Superior temporal gyrus (tissue), 1 donor: ENCODE data around the gene CLDN22.

Experiments
- DNase-seq: peaks from one replicate; pipeline ENCODE4 v3.0.0-alpha.2; 2016; ENCODE audit errors: extremely low spot score

CLDN22 gene

GRCh38 chr4:183320211-183321059 lies at the start of gene CLDN22:
Gene CLDN22 (minus strand): TSS chr4:183320276. CDS start chr4:183320218, 58 bp downstream.
- DNase-seq: no peak

DNA sequence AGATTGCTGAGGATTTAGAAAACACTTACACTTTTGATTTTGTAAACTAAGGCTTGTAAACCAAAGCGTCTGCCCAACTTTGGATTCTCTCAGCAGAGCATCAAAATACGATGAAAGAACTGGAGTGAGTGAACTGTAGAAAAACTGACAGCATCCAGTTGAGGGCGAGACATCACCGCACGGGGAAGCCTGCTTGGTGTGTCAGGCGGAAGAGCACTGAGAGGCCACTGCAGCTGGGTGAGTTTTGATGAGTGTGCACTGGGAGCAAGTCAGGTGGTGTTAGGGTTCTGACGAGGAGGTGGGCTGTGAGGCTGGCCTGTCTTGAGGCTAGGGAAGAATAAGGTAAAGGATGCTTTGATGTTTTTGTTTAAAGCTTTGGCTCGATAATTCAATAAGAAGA lies 49.0 kb upstream of the CLDN22 start:
- DNase-seq: no peak

GRCh38 chr4:183366206-183366835 lies 46.2 kb upstream of the CLDN22 start:
- no peak for DNase-seq

- DNase-seq: no peak
Observed at GRCh38 chr4:183364025-183364424, 43.9 kb upstream of the CLDN22 start.

- no peak for DNase-seq
Observed at GRCh38 chr4:183362916-183363542, 43.0 kb upstream of the CLDN22 start.

DNA sequence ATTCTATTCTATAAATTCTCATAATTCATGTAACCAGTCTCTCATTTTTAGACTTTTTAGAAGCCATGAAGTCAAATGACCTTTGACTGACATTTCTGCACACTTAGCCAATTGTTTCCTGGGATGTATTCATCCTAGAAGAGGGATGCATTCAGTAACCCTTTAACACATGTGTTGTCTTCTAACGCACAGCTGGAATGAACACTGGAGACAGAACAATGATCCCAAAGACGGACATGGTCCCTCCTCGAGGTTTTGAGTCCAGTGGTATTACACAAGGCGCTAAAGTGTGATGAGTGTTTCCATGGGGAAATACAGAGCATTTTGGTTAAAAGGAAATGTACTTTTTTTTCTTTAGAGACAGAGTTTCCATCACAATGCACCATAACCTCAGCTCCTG lies 42.0 kb upstream of the CLDN22 start:
- DNase-seq: no peak

DNA sequence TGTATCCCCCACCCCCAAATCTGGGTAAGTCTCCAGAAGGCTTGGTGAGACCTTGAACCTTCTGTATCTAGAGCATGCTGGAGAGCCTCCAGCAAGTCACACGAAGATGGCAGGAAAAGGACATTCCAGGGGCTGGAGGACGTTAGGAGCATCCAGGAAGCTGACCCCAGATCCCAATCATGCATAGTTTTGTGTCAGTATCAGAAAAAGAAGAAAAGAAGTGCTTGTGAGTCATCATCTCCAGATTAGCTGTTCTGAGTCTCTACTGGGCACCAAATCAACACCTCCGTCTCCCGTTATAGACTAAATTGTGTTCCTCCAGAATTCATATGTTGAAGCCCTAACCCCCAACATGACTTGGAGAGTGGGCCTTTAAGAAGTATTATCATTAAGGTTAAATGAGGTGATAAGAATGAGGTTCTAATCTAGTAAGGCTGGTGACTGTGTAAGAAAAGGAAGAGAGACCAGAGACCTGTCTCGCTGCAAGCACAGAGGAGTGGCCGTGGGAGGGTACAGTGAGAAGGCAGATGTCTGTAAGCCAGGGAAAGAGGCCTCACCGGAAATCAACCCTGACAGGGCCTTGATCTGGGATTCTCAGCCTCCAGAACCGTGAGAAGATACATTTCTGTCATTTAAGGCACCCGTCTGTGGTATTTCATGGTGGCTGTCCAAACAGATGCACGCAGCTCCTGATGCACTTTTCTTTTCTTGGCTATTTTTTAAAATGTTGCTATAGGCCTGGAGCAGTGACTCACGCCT lies 40.3 kb upstream of the CLDN22 start:
- DNase-seq: peak; percentile 25

- DNase-seq: no peak
Observed at GRCh38 chr4:183358215-183358755, 38.2 kb upstream of the CLDN22 start.

- DNase-seq: no peak
Observed at GRCh38 chr4:183356931-183357675, 37.0 kb upstream of the CLDN22 start.

GRCh38 chr4:183356173-183356830 lies 36.2 kb upstream of the CLDN22 start:
- DNase-seq: no peak

DNA sequence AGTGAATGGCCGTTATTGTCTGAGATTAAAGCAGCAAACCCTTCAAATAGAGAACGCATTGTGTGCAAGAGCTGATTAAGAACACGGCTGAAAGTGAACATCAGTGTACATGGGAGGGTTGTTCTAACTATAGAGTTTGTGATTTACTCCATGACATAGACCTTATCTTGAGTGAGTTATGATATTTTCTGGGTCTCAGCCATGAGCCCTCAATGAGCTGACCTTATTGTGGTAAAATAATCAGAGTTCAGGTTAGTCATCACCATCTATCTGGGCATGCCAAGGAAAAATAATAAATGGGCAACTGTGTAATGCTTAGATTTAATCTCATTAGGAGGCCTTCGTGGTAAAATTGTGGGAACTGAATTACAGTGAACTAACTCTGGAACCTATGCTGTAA lies 35.3 kb upstream of the CLDN22 start:
- no peak for DNase-seq

- no peak for DNase-seq
Observed at GRCh38 chr4:183354219-183354618, 34.1 kb upstream of the CLDN22 start.

GRCh38 chr4:183353557-183353956 lies 33.5 kb upstream of the CLDN22 start:
- no peak for DNase-seq

DNA sequence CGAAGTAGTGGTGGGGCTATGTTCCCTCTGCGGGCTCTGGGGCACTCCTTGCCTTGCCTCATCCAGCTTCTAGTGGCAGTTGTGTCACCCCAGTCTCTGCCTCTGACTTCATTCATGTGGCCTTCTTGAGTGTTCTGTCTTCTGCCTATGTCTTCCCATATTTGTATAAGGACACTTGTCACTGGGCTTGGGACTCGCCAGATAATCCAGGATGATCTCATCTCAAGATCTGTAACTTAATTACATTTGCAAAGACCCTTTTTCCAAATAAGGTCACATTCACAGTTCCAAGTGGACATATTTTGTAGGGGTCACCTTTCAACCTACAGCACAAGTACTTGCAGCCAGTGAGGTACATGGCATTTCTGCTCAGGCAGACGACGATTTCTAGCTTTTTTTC lies 32.5 kb upstream of the CLDN22 start:
- no peak for DNase-seq

DNA sequence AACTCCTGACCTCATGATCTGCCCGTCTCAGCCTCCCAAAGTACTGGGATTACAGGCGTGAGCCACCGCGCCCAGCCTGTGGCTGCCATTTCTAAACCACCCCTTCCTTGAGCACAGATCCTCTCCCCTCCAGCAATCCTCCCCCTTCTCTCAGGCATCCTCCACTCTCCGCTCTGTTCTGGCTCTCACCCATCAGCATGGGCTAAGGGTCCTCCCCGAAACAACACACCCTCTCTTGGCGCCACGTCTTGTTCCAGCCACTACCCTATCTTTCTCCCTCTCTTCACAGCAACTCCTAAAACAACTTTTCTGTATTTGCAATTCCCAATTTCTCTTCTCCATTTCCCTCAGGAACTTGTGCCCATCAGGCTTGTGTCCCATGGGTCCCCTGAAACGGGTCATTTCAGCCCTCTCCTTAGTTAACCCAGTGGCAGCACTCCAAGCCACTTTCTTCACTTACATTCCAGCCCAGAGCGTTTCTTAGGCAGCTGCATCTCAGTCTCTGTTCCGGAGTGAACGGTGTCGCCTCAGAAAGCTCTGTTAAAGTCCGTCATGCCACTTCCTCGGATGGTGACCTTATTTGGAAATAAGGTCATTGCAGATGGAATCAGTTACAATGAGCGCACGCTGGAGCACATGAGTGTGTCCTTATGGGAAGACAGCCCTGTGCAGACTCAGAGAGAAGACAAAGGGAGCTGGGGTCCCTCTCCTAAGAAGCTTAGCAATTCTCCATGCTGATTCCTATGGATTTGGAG lies 30.4 kb upstream of the CLDN22 start:
- no peak for DNase-seq

- DNase-seq: no peak
Observed at GRCh38 chr4:183349673-183350072, 29.6 kb upstream of the CLDN22 start.

DNA sequence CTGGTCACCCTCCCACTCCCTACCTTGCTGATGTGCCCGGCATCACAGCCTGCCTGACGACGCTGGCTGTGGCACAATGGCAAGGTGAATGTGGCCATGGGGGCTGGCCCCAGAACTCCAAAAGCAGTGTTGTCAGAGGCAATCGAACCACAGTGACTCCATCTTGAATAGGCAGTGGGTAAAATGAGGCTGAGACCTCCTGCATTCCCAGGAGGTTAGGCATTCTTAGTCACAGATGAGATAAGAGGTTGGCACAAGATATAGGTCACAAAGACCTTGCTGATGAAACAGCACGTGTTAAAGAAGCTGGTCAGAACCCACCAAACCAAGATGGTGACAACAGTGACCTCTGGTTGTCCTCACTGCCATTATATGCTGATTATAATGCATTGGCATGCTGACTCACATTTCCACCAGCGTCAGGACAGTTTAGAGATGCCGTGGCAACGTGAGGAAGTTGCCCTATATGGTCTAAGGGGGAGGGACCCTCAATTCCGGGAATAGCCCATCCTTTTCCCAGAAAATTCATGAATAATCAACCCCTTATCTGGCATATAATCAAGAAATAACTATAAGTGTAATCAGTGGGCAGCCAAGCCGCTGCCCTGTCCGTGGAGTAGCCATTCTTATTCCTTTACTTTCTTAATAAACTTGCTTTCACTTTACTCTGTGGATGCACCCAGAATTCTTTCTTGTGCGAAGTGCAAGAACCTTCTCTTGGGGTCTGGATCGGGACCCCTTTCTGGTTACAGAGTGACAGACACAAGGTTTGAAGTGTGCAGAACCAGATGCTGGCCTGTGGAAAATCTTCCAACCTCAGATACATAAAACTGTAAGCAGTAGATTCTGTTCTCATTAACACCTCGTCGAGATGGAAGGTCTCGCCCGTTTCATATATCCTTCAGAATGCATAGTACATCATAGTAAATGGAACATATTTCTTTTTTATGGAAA lies 28.9 kb upstream of the CLDN22 start:
- DNase-seq: no peak

DNA sequence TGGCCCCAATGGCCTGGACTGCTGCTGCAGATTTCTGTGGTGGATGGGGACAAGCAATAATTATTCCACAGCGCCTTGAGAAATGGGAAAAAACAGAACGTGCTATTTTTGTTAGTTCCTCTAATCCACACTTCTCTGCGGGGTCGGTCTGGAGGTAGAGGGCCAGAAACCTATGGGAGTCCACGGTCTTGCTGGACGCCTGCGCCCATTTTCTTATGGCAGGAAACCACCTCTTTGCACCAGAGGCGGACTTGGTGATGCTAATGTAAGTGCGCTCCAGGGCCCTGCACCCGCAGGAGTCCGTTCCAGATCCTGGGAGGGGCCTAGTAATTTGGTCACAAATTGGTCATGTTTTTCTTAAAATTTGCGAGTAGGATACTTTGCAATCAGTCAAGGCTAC lies 28.1 kb upstream of the CLDN22 start:
- no peak for DNase-seq

DNA sequence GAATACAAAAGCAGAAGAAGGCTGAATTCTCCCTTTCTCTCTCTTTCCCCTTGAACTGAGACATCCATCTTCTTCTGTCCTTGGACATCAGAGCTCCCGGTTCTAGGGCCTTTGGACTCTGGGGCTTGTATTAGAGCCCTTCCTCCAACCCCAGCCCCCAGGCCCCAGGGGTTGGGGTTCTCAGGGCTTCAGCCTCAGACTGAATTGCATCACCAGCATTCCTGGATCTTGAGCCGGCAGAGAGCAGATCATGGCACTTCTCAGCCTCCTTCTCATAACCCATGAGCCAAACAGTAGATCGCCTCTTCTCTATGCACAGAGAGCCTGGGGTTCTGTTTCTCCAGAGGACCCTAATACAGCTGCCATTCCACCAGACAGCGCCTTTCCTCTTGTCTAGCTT lies 27.5 kb upstream of the CLDN22 start:
- no peak for DNase-seq
